ENCODE measurements around the gene AUTS2.

DNA sequence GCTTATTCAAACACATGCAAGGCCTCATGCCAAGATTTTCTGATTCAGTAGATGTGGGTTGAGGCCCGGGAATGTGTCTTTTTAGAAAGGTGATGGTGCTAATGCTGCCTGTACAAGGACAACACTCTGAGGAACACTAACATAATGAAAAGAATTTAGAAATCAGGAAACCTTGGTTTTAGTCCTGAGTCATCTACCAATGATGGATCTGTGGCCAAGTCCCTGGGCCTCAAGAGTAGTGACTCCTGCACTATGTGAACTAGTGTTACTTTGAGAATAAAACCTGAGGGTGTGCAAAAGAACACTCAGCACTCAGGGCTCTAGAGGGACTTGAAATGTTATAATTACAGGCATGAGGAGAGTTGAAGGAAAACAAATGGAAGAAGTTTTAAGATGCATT is 792.0 kb downstream of the AUTS2 start:
- no peak for TF ChIP-seq EZH2 (IDR thresholded peaks at IDR 0.05; ENCODE audit: borderline replicate concordance, insufficient read depth, low read length, poor library complexity, severe bottlenecking)
- no peak for TF ChIP-seq POLR2AphosphoS5 (IDR thresholded peaks at IDR 0.05)
- TF ChIP-seq REST (IDR thresholded peaks at IDR 0.05; ENCODE audit: borderline replicate concordance) = no peak
- TF ChIP-seq, protein P1, sequence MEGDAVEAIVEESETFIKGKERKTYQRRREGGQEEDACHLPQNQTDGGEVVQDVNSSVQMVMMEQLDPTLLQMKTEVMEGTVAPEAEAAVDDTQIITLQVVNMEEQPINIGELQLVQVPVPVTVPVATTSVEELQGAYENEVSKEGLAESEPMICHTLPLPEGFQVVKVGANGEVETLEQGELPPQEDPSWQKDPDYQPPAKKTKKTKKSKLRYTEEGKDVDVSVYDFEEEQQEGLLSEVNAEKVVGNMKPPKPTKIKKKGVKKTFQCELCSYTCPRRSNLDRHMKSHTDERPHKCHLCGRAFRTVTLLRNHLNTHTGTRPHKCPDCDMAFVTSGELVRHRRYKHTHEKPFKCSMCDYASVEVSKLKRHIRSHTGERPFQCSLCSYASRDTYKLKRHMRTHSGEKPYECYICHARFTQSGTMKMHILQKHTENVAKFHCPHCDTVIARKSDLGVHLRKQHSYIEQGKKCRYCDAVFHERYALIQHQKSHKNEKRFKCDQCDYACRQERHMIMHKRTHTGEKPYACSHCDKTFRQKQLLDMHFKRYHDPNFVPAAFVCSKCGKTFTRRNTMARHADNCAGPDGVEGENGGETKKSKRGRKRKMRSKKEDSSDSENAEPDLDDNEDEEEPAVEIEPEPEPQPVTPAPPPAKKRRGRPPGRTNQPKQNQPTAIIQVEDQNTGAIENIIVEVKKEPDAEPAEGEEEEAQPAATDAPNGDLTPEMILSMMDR (IDR thresholded peaks at IDR 0.05; ENCODE audit: poor library complexity, severe bottlenecking) = no peak
- no peak for TF ChIP-seq TAF1 (IDR thresholded peaks at IDR 0.05; ENCODE audit: low read depth)
- no peak for TF ChIP-seq MXI1 (conservative IDR thresholded peaks at IDR 0.05; ENCODE audit: poor library complexity, severe bottlenecking)
- TF ChIP-seq SMC3 (conservative IDR thresholded peaks at IDR 0.05; ENCODE audit: poor library complexity) = no peak
- TF ChIP-seq RAD21 (conservative IDR thresholded peaks at IDR 0.05) = no peak
